Upper lobe of left lung (tissue), 6 donors: Measurements from ENCODE around the gene ICE2. TPM values are rescaled to one million over a fixed set of nuclear protein-coding genes. Genes with fewer than 3 reads are reported as not detected.

Experiments used
- ATAC-seq, 2 donors: fragments of 200-7000 bp; cut with Tn5 transposase; one replicate each; pipeline ENCODE4 v1.9.1; 2022; ENCODE audit warnings: mild to moderate bottlenecking in 2 of 2, moderate library complexity in 2 of 2; ENCODE audit not compliant: low FRiP score in 2 of 2
- DNase-seq, 2 donors: peaks; one replicate each; pipeline ENCODE4 v3.0.0-alpha.2; 2019 to 2020
- H3K27ac ChIP-seq, 4 donors: fragments of 200-600 bp; sonication (generic); one replicate each; pipeline ENCODE4 v1.5.1; 2016 to 2019
- H3K27me3 ChIP-seq, 4 donors: fragments of 200-600 bp; sonication (generic); one replicate each; pipeline ENCODE4 v1.5.1; 2017 to 2019
- H3K36me3 ChIP-seq, 4 donors: fragments of 200-600 bp; sonication (generic); one replicate each; pipeline ENCODE4 v1.5.1; 2016 to 2019
- H3K4me1 ChIP-seq, 4 donors: fragments of 200-600 bp; sonication (generic); one replicate each; pipeline ENCODE4 v1.5.1; 2018 to 2019
- H3K4me3 ChIP-seq, 4 donors: fragments of 200-600 bp; sonication (generic); one replicate each; pipeline ENCODE4 v1.5.1; 2017 to 2019; ENCODE audit warnings: mild to moderate bottlenecking in 2 of 4, moderate library complexity in 1 of 4
- H3K9me3 ChIP-seq, 4 donors: fragments of 200-600 bp; sonication (generic); one replicate each; pipeline ENCODE4 v1.5.1; 2018 to 2019
- EP300 ChIP-seq, 4 donors: sonication (generic); formaldehyde crosslinking; IDR thresholded peaks; one replicate each; pipeline ENCODE4 v1.5.1; 2017; ENCODE audit warnings: antibody characterized with exemption in 4 of 4, control low read depth in 2 of 4
- POLR2A ChIP-seq, 4 donors: fragments of 450-650 bp; IDR thresholded peaks; one replicate each; pipeline ENCODE4 v1.5.1; 2016 to 2017; ENCODE audit warnings: antibody characterized with exemption in 4 of 4, mild to moderate bottlenecking in 2 of 4
- POLR2AphosphoS5 ChIP-seq, 2 donors: sonication (generic); formaldehyde crosslinking; IDR thresholded peaks; one replicate each; pipeline ENCODE4 v1.5.1; 2017; ENCODE audit warnings: antibody characterized with exemption in 2 of 2
- WGBS, 2 donors: methylation state at CpG; one replicate each; pipeline ENCODE4 v1.1.5; 2017 to 2018; 5-methylcytosine and 5-hydroxymethylcytosine counted together
- total RNA-seq, 6 donors: library from RNA; depleted of rRNA in 4 of 6; stranded (reverse); fragments of >200 nt in 4 of 6; gene quantifications; one replicate each; pipeline versions ENCODE4 v1.1.0 to v1.2.1, GENCODE V29; 2016 to 2021
- TF ChIP-seq, protein P1 (sequence below), 6 experiments: fragments of 450-650 bp in 4 of 6; fragments of 200-600 bp in 2 of 6; sonication (generic) in 2 of 6; IDR thresholded peaks; one replicate each; pipeline ENCODE4 v1.5.1; 2016 to 2019; ENCODE audit warnings: antibody characterized with exemption in 6 of 6
- donor health status: DM: no; HTN: no; CAD: no; lungs with moderate emphysema.
- donor health status: DM: no; HTN: yes; CAD: no; lungs with severe emphysema.

ICE2 gene
- total RNA-seq, 6 donors from 2014 or later: 15.0 to 40.7 (median 32.8) TPM

DNA sequence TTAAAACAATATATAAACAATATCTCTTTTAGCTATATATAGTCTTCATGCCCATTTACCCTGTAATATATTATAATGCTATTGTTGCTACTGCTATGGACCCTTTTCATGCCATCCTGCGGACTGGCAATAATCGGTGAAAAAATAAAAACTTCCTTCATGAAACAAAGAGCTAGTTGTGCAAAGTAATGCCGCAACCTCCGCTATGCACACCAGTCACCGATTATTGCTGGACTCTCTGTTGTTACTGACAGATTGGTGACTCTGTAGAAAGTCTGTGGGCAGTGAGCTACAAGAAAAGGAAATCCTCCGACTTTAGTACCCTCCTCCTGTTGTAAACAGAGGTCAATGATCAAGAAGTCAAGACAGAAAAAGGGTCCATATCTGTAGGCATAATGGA, 17.9 kb upstream of the ICE2 start:
- DNase-seq (no peak), ATAC-seq (no peak)
- Histone ChIP-seq H3K4me3 (no peak overlapping the region), H3K27me3 (no peaks in the 10 kb centered on the region), H3K27ac (no peak overlapping the region), H3K9me3 (no peaks in the 10 kb centered on the region), H3K36me3 (peaks cover 3 to 49% (median 18%) of the 10 kb centered on the region in 4 donors), H3K4me1 (no peaks in the 10 kb centered on the region)
- 91 to 93% methylated on average over 6 of the region's 6 CpGs for WGBS, 2 donors
- no peak for TF ChIP-seq POLR2AphosphoS5 (IDR thresholded peaks at IDR 0.05)
- TF ChIP-seq, protein P1, sequence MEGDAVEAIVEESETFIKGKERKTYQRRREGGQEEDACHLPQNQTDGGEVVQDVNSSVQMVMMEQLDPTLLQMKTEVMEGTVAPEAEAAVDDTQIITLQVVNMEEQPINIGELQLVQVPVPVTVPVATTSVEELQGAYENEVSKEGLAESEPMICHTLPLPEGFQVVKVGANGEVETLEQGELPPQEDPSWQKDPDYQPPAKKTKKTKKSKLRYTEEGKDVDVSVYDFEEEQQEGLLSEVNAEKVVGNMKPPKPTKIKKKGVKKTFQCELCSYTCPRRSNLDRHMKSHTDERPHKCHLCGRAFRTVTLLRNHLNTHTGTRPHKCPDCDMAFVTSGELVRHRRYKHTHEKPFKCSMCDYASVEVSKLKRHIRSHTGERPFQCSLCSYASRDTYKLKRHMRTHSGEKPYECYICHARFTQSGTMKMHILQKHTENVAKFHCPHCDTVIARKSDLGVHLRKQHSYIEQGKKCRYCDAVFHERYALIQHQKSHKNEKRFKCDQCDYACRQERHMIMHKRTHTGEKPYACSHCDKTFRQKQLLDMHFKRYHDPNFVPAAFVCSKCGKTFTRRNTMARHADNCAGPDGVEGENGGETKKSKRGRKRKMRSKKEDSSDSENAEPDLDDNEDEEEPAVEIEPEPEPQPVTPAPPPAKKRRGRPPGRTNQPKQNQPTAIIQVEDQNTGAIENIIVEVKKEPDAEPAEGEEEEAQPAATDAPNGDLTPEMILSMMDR (IDR thresholded peaks at IDR 0.05): no peak
- TF ChIP-seq EP300 (IDR thresholded peaks at IDR 0.05): no peak
- TF ChIP-seq POLR2A (IDR thresholded peaks at IDR 0.05): no peak

DNA sequence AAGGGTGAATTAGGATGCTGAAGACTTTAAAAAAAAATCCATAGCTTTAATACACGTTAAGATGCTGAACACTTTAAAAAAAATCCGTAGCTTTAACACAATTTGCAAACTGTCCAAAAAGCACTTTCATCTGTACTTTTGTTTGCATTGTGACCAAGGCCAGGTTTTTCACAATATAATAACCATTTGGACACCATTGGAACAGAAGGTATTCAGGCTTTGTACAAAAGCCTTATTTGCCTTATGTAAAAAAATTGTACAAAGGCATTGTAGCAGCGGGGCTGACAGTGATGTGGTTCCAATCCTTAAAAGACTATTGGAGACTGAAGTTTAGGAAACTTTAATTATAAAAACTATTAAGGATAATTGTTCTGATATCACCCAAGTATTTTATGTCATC, 15.2 kb upstream of the ICE2 start:
- peaks cover 3 to 23% (median 11%) of the 10 kb centered on the region in 4 donors for H3K36me3 ChIP-seq
- DNase-seq (no peak), ATAC-seq (no peak)
- no peak overlapping the region for H3K4me3 ChIP-seq
- TF ChIP-seq EP300 (IDR thresholded peaks at IDR 0.05): no peak
- TF ChIP-seq POLR2AphosphoS5 (IDR thresholded peaks at IDR 0.05): no peak
- TF ChIP-seq POLR2A (IDR thresholded peaks at IDR 0.05): no peak
- H3K4me1 ChIP-seq: no peaks in the 10 kb centered on the region
- H3K27ac ChIP-seq: no peak overlapping the region
- 73 to 79% methylated on average over 3 of the region's 3 CpGs for WGBS, 2 donors
- H3K9me3 ChIP-seq: no peaks in the 10 kb centered on the region
- H3K27me3 ChIP-seq: no peaks in the 10 kb centered on the region

DNA sequence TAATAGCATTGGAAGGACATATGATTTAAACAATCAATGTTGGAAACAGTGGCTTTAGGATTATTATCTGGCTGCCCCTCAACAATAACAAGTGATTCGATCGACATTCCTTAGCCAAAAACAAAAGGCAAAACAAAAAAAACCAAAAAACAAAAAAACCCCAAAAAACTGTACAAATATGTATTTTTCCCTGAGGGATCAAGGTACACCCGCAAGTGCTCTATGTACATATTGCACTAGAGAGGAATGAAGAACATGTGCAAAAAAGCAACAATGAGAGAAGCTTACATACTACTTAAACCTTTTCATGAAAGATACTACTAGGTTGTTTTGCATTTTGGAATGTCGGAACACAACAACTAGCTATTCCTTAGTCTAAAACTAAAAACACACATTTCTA, 14.2 kb upstream of the ICE2 start:
- ATAC-seq (no peak), DNase-seq (no peak)
- Histone ChIP-seq H3K9me3 (no peaks in the 10 kb centered on the region), H3K36me3 (peaks cover 2 to 19% (median 9%) of the 10 kb centered on the region in 4 donors), H3K27me3 (no peaks in the 10 kb centered on the region), H3K4me1 (no peaks in the 10 kb centered on the region), H3K27ac (no peak overlapping the region), H3K4me3 (no peak overlapping the region)
- WGBS, 2 donors: 93 to 98% methylated on average over 4 of the region's 4 CpGs
- no peak for TF ChIP-seq POLR2A (IDR thresholded peaks at IDR 0.05)
- no peak for TF ChIP-seq EP300 (IDR thresholded peaks at IDR 0.05)
- TF ChIP-seq, protein P1 (IDR thresholded peaks at IDR 0.05): no peak
- no peak for TF ChIP-seq POLR2AphosphoS5 (IDR thresholded peaks at IDR 0.05)

DNA sequence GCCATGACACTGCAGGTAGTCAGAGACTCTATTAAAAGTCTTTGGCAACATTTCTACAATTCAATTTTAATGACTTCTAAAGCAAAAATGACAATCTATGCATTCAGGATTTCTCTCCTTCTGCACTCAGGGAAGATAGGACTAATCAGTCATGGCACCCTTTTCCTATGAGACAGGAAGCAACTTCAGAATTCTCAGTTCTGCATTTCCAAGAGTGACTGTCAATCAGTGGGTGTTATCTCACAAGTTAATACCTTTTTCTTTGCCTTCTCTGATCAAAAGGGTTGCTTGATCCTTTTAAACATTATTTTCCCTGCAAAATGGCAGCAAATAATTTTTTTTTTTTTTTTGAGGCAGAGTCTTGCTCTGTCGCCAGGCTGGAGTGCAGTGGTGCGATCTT, 7.8 kb upstream of the ICE2 start:
- Histone ChIP-seq H3K4me1 (no peaks in the 10 kb centered on the region), H3K9me3 (no peaks in the 10 kb centered on the region), H3K4me3 (no peak overlapping the region), H3K27me3 (no peaks in the 10 kb centered on the region), H3K36me3 (no peaks in the 10 kb centered on the region), H3K27ac (no peak overlapping the region)
- 90 to 97% methylated on average over 2 of the region's 2 CpGs for WGBS, 2 donors
- TF ChIP-seq, protein P1 (IDR thresholded peaks at IDR 0.05): no peak
- TF ChIP-seq POLR2A (IDR thresholded peaks at IDR 0.05) (no peak), POLR2AphosphoS5 (IDR thresholded peaks at IDR 0.05) (no peak), EP300 (IDR thresholded peaks at IDR 0.05) (no peak)
- DNase-seq (no peak), ATAC-seq (no peak)

DNA sequence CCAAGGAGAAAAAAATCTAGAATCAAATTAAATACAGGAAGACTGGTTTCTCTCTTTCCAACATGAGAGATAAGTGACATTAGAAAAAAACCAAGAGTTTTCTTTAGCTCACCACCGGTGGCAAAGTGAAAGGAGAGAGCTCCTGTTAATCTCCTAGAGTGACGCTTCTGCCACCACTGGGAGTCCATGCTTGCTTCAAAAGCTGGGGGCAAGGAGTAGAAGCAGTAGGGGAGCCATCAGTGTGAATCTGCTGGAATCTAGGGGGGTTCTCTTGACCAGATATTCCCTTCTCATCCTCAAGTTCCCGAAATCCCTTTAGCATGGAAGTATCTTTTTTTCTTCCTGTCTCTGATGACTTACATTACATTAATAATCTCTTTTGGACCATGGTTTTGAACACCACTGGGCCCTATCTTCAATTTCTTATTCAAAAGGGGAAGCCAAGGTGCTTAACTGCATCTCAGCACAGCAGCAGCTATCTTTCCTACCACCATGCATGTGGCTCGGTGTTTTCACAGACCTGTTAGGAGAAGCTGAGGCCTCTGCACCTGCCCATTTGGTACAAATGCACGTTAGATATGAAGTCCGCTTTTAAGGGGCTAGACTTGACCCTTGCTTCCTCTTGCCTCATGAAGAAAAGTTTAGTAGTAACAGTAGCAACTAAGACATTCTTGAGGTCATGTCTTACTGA, 6.6 kb upstream of the ICE2 start:
- H3K9me3 ChIP-seq: no peaks in the 10 kb centered on the region
- TF ChIP-seq, protein P1 (IDR thresholded peaks at IDR 0.05): no peak
- TF ChIP-seq POLR2A (IDR thresholded peaks at IDR 0.05) (no peak), EP300 (IDR thresholded peaks at IDR 0.05) (no peak), POLR2AphosphoS5 (IDR thresholded peaks at IDR 0.05) (no peak)
- WGBS, 2 donors: 80 to 85% methylated on average over 6 of the region's 6 CpGs

More for the DNA sequence above, 6.6 kb upstream of the ICE2 start:
- DNase-seq (no peak), ATAC-seq (no peak)
- H3K4me3 ChIP-seq: no peak overlapping the region
- no peaks in the 10 kb centered on the region for H3K27me3 ChIP-seq
- H3K4me1 ChIP-seq: no peaks in the 10 kb centered on the region
- H3K36me3 ChIP-seq: no peaks in the 10 kb centered on the region
- no peak overlapping the region for H3K27ac ChIP-seq
